GM12892 (cell line): ENCODE data around the gene BRSK2.

Source experiments
- DNase-seq: peaks from one replicate; pipeline ENCODE4 v3.0.0; 2011; ENCODE audit not compliant: insufficient read length
- FAIRE-seq: peaks from 2 replicates; lab custom pipeline; 2011; peaks lifted over from hg19 to GRCh38; lab: Jason Lieb, UNC
- POLR2A ChIP-seq: IDR thresholded peaks from 2 replicates; pipeline ENCODE4 v1.6.1; 2011; ENCODE audit warnings: low read depth, low read length, control low read depth
- POLR2AphosphoS5 ChIP-seq: IDR thresholded peaks from 2 replicates; pipeline ENCODE4 v1.6.1; 2011; ENCODE audit warnings: low read depth, low read length, control low read depth
- TAF1 ChIP-seq: IDR thresholded peaks from 2 replicates; pipeline ENCODE4 v1.6.1; 2011; ENCODE audit warnings: low read depth, mild to moderate bottlenecking, control low read depth, low read length, borderline replicate concordance

Gene BRSK2

GRCh38 chr11:1440066-1440465 is 50.3 kb downstream of the BRSK2 start:
- FAIRE-seq, result no peak
- TF ChIP-seq POLR2A, result no peak
- no peak for TF ChIP-seq POLR2AphosphoS5
- no peak for TF ChIP-seq TAF1
- DNase-seq, result no peak

- DNase-seq (no peak), FAIRE-seq (no peak)
- TF ChIP-seq POLR2A, result no peak
- TF ChIP-seq TAF1, result no peak
- TF ChIP-seq POLR2AphosphoS5, result no peak
These were observed 50.8 kb downstream of the BRSK2 start for GRCh38 chr11:1440496-1440895.

GRCh38 chr11:1442163-1442562 is 52.4 kb downstream of the BRSK2 start:
- FAIRE-seq (no peak), DNase-seq (no peak)
- no peak for TF ChIP-seq TAF1
- TF ChIP-seq POLR2A, result no peak
- no peak for TF ChIP-seq POLR2AphosphoS5

- DNase-seq (no peak), FAIRE-seq (no peak)
- TF ChIP-seq POLR2A, result no peak
- TF ChIP-seq TAF1, result no peak
- no peak for TF ChIP-seq POLR2AphosphoS5
These were observed 53.2 kb downstream of the BRSK2 start for GRCh38 chr11:1442807-1443366.

- FAIRE-seq, result no peak
- TF ChIP-seq POLR2AphosphoS5 (no peak), POLR2A (no peak), TAF1 (no peak)
- DNase-seq, result no peak
These were observed 54.0 kb downstream of the BRSK2 start for GRCh38 chr11:1443737-1444136.

GRCh38 chr11:1444321-1444720 is 54.6 kb downstream of the BRSK2 start:
- TF ChIP-seq POLR2A (no peak), POLR2AphosphoS5 (no peak), TAF1 (no peak)
- FAIRE-seq (no peak), DNase-seq (no peak)

DNA sequence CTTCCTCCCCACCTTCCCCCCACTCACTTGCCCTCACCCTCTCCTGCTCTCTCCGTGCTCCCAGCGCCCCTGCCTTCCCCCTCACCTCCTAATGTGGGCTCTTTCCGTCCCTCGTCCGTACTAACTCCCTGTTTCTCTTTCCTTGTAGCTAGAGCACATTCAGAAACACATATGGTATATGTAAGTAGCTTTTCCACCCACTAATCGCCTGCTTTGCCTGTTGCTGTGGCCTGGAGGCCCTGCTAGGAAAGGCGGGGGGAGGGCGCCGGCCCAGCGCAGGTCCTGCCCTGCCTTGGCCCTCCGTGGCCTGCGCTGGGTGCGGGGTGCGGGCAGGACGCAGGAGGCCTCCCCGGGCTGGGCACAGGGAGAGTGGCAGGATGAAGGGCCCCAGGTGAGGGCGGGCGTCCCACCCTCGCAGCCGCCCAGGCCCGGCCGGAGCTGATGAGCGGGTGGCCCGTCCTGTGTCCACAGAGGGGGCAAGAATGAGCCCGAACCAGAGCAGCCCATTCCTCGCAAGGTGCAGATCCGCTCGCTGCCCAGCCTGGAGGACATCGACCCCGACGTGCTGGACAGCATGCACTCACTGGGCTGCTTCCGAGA is 55.2 kb downstream of the BRSK2 start:
- FAIRE-seq (no peak), DNase-seq (no peak)
- TF ChIP-seq TAF1 (no peak), POLR2AphosphoS5 (no peak), POLR2A (no peak)

- DNase-seq, result no peak
- FAIRE-seq, result no peak
- TF ChIP-seq TAF1 (no peak), POLR2AphosphoS5 (no peak), POLR2A (no peak)
These were observed 56.2 kb downstream of the BRSK2 start for GRCh38 chr11:1445741-1446445.

DNA sequence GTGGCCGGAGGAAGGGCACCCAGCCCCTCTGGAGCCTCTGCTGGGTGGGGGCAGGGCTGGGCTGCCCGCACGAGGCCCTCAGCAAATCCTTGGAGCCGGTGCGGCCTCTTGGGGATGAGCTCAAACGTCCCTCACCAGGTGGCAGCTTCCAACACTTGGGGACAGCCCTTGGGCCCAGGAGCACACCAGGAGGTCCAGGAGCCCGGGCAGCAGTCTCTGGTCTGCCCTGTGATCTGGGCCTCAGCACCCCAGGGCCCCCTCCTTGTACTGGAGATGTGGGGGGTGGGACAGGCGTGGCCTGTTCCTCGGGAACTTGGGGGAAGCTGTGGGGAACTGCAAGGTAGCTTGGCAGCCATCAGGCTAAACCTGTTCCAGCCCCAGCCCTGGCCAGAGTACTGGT is 56.9 kb downstream of the BRSK2 start:
- DNase-seq (no peak), FAIRE-seq (no peak)
- TF ChIP-seq POLR2A (no peak), POLR2AphosphoS5 (no peak), TAF1 (no peak)

GRCh38 chr11:1447845-1448825 is 58.4 kb downstream of the BRSK2 start:
- FAIRE-seq (no peak), DNase-seq (no peak)
- TF ChIP-seq POLR2A (no peak), POLR2AphosphoS5 (no peak), TAF1 (no peak)

DNA sequence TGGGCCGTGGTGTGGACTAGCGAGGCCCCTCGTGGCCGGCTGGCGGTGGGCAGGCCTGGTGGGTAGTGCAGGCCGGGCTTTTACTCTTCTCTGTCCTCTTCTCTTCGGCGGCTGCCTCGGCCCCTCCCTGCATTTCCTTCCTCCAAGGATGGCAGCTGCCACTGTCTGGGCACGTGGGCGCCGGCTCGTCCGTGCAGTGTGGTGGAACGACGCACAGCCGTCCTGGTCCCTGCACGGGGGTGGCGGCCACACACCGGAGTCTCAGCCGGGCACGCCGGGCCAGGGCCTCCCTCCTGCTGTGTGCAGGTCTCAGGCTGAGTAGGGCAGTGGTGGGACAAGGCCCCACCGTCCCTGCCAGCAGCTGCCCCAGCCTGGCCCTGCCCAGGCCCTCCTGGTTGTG is 59.1 kb downstream of the BRSK2 start:
- no peak for TF ChIP-seq POLR2AphosphoS5
- no peak for TF ChIP-seq TAF1
- no peak for TF ChIP-seq POLR2A
- FAIRE-seq (no peak), DNase-seq (no peak)
